ENCODE results near the gene BST1. TPM values are rescaled to one million over a fixed set of nuclear protein-coding genes. Genes with fewer than 3 reads are reported as not detected.

Gene BST1
- total RNA-seq, 1 experiment from 2014 or later: 1.4 TPM

GRCh38 chr4:15742083-15742582 lies 39.3 kb downstream of the BST1 start (continued):
- TF ChIP-seq E2F1 (CRISPR knock-in tag; IDR thresholded peaks at IDR 0.05): no peak
- TF ChIP-seq NR3C1 (CRISPR knock-in tag; conservative IDR thresholded peaks at IDR 0.05; ENCODE audit: low read depth): no peak
- TF ChIP-seq, protein P1, sequence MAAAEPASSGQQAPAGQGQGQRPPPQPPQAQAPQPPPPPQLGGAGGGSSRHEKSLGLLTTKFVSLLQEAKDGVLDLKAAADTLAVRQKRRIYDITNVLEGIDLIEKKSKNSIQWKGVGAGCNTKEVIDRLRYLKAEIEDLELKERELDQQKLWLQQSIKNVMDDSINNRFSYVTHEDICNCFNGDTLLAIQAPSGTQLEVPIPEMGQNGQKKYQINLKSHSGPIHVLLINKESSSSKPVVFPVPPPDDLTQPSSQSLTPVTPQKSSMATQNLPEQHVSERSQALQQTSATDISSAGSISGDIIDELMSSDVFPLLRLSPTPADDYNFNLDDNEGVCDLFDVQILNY (CRISPR knock-in tag; IDR thresholded peaks at IDR 0.05): no peak
- no peak for TF ChIP-seq JAZF1 (CRISPR knock-in tag; IDR thresholded peaks at IDR 0.05)
- no peak for TF ChIP-seq GTF2I (CRISPR knock-in tag; conservative IDR thresholded peaks at IDR 0.05)
- TF ChIP-seq, protein P2, sequence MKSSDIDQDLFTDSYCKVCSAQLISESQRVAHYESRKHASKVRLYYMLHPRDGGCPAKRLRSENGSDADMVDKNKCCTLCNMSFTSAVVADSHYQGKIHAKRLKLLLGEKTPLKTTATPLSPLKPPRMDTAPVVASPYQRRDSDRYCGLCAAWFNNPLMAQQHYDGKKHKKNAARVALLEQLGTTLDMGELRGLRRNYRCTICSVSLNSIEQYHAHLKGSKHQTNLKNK (CRISPR knock-in tag; IDR thresholded peaks at IDR 0.05): no peak
- TF ChIP-seq, protein P3, sequence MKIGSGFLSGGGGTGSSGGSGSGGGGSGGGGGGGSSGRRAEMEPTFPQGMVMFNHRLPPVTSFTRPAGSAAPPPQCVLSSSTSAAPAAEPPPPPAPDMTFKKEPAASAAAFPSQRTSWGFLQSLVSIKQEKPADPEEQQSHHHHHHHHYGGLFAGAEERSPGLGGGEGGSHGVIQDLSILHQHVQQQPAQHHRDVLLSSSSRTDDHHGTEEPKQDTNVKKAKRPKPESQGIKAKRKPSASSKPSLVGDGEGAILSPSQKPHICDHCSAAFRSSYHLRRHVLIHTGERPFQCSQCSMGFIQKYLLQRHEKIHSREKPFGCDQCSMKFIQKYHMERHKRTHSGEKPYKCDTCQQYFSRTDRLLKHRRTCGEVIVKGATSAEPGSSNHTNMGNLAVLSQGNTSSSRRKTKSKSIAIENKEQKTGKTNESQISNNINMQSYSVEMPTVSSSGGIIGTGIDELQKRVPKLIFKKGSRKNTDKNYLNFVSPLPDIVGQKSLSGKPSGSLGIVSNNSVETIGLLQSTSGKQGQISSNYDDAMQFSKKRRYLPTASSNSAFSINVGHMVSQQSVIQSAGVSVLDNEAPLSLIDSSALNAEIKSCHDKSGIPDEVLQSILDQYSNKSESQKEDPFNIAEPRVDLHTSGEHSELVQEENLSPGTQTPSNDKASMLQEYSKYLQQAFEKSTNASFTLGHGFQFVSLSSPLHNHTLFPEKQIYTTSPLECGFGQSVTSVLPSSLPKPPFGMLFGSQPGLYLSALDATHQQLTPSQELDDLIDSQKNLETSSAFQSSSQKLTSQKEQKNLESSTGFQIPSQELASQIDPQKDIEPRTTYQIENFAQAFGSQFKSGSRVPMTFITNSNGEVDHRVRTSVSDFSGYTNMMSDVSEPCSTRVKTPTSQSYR (CRISPR knock-in tag; IDR thresholded peaks at IDR 0.05): no peak
- no peak for TF ChIP-seq ETV6 (CRISPR knock-in tag; IDR thresholded peaks at IDR 0.05)
- no peak for TF ChIP-seq ZNF121 (CRISPR knock-in tag; IDR thresholded peaks at IDR 0.05)

DNA sequence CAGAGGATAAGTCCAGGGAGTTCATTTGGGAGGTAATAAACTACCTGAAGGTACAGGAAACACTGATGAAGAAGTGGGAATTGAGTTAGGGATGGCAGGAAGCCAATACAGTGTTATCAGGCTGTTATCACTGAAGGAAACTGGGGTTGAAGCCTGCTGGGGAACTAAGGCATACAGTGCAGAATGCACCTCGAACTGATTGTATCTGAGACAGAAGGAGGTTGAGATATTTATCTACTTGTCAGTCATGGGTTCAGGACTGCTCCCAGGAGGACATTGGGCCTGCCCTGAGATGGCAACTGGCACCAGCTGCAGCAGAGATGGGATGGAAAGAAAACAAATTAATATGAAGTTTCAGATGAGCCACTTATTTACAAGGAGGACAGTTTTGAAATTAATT lies 39.8 kb downstream of the BST1 start:
- Mint-ChIP-seq H3K9me3 (peaks cover 17% of the 10 kb centered on the region), H3K4me3 (no peak overlapping the region), H3K27ac (no peak overlapping the region), H3K4me1 (peaks cover 9% of the 10 kb centered on the region), H3K27me3 (ENCODE audit: low read depth) (no peaks in the 10 kb centered on the region), H3K36me3 (0 out of 2 replicates have a peak, but pooled peaks cover 2% of the 10 kb centered on the region)
- no peak for DNase-seq (ENCODE audit: low spot score)
- no peak for ATAC-seq
- POLR2A ChIA-PET: no interaction called here
- CTCF ChIA-PET: no interaction called here
- TF ChIP-seq HMGA2 (CRISPR knock-in tag; IDR thresholded peaks at IDR 0.05): no peak
- TF ChIP-seq, protein P2 (CRISPR knock-in tag; IDR thresholded peaks at IDR 0.05): no peak

DNA sequence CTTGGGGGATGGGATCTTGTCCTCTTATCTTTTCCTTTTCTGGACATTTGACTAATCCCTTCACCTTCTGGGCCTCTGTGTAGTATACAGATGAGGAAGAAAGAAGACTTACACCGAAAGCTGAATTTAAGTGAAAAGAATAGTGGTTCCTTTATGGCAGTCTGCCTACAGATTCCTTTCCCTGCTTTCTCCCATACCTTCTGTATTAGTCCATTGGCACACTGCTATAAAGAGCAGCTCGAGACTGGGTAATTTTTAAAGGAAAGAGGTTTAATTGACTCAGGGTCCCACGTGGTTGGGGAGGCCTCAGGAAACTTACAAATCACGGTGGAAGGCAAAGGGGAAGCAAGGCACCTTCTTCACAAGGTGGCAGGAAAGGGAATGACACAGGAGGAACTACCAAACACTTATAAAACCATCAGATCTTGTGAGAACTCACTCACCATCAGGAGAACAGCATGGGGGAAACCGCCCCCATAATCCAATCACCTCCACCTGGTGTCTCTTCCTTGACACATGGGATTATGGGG lies 41.2 kb downstream of the BST1 start:
- 0 out of 2 replicates have a peak, but pooled peaks cover 2% of the 10 kb centered on the region for H3K36me3 Mint-ChIP-seq
- POLR2A ChIA-PET: no interaction called here
- CTCF ChIA-PET: interaction anchor here (1.0 kb wide), 1 partner anchor 212 kb away, joined by 3 read pairs; no protein-coding TSS in a partner anchor
- H3K9me3 Mint-ChIP-seq: peaks cover 17% of the 10 kb centered on the region
- no peaks in the 10 kb centered on the region; the same call in 1 of the 2 replicates for H3K27me3 Mint-ChIP-seq (ENCODE audit: low read depth)
- ATAC-seq (no peak), DNase-seq (ENCODE audit: low spot score) (no peak)
- no peak overlapping the region for H3K4me3 Mint-ChIP-seq
- H3K27ac Mint-ChIP-seq: no peak overlapping the region
- H3K4me1 Mint-ChIP-seq: peaks cover 9% of the 10 kb centered on the region
- TF ChIP-seq TCF7 (CRISPR knock-in tag; IDR thresholded peaks at IDR 0.05; ENCODE audit: low read depth) (no peak), ZNF232 (CRISPR knock-in tag; IDR thresholded peaks at IDR 0.05) (no peak), SMAD4 (CRISPR knock-in tag; IDR thresholded peaks at IDR 0.05) (no peak), NR2C2 (CRISPR knock-in tag; IDR thresholded peaks at IDR 0.05) (no peak), ESRRA (CRISPR knock-in tag; IDR thresholded peaks at IDR 0.05; ENCODE audit: borderline replicate concordance) (no peak), FOXJ3 (CRISPR knock-in tag; IDR thresholded peaks at IDR 0.05; ENCODE audit: borderline replicate concordance) (no peak), SMAD3 (CRISPR knock-in tag; IDR thresholded peaks at IDR 0.05; ENCODE audit: borderline replicate concordance) (no peak), KAT7 (CRISPR knock-in tag; IDR thresholded peaks at IDR 0.05; ENCODE audit: borderline replicate concordance) (no peak), AFF4 (CRISPR knock-in tag; IDR thresholded peaks at IDR 0.05; ENCODE audit: borderline replicate concordance) (no peak), GTF2I (CRISPR knock-in tag; conservative IDR thresholded peaks at IDR 0.05) (no peak)
- TF ChIP-seq, protein P4, sequence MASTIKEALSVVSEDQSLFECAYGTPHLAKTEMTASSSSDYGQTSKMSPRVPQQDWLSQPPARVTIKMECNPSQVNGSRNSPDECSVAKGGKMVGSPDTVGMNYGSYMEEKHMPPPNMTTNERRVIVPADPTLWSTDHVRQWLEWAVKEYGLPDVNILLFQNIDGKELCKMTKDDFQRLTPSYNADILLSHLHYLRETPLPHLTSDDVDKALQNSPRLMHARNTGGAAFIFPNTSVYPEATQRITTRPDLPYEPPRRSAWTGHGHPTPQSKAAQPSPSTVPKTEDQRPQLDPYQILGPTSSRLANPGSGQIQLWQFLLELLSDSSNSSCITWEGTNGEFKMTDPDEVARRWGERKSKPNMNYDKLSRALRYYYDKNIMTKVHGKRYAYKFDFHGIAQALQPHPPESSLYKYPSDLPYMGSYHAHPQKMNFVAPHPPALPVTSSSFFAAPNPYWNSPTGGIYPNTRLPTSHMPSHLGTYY (CRISPR knock-in tag; IDR thresholded peaks at IDR 0.05): no peak
- TF ChIP-seq, protein P5, sequence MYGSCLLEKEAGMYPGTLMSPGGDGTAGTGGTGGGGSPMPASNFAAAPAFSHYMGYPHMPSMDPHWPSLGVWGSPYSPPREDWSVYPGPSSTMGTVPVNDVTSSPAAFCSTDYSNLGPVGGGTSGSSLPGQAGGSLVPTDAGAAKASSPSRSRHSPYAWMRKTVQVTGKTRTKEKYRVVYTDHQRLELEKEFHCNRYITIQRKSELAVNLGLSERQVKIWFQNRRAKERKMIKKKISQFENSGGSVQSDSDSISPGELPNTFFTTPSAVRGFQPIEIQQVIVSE (CRISPR knock-in tag; IDR thresholded peaks at IDR 0.05; ENCODE audit: borderline replicate concordance): no peak

All from WTC11 (cell line).